ENCODE results near the gene VPS13C.

Gene VPS13C

DNA sequence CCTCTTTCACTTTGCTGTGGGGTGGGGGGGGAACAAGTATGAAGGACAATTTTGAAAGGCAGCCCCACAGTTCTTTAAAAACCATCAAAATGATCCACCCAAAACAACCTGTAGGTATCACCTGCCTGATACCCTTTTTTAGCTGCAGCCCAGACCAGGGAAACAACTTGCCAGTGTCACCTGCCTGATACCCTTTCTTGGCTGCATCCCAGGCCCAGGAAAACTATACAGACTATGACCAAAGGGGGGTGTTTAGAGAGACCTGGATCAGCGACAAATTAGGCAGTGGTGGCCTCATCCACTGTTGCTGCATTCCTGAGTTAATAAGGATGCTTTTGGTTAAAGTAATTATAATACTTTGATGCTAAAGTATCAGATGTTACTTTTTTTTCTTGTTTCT is 122.0 kb downstream of the VPS13C start:
- TF ChIP-seq CREB1 (IDR thresholded peaks at IDR 0.05; ENCODE audit: low read depth) (no peak), MAX (IDR thresholded peaks at IDR 0.05) (no peak), RAD21 (IDR thresholded peaks at IDR 0.05; ENCODE audit: low read depth) (no peak), CEBPB (IDR thresholded peaks at IDR 0.05) (no peak), TAF1 (IDR thresholded peaks at IDR 0.05; ENCODE audit: low read depth) (no peak), YY1 (IDR thresholded peaks at IDR 0.05; ENCODE audit: low read depth) (no peak), NFIC (IDR thresholded peaks at IDR 0.05) (no peak)

DNA sequence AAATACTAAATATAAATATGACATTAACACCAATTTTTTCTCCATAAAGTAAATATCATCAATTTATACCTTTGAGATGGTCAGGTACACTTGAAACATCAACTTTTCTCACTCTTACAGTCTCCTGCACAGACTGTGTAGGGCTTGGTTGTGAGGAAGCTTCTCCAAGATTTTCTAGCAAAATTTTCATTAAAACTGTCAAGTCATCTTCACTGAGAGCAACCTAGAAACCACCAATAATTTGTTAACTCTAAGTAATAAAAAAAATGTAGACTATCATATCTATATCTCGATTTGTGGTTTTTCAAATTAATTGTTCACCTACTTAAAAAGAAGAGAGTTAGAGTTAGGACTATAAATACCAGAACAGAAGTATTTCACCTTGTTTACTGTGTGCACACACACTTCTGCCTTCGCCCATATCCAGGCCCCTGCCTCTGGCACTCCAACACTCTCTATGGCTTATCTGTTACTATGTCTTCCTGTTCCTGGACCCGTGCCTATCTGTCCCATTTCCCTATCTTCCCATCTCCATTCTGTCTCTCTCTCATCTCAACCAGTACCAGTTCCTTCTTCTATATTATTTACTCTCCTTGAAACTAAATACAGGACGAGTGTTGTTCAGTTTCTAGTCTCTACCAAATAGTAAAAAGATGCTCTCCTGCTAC is 123.6 kb downstream of the VPS13C start:
- no peak for TF ChIP-seq FOXM1 (IDR thresholded peaks at IDR 0.05; ENCODE audit: borderline replicate concordance, low read depth)

- TF ChIP-seq, protein P1, sequence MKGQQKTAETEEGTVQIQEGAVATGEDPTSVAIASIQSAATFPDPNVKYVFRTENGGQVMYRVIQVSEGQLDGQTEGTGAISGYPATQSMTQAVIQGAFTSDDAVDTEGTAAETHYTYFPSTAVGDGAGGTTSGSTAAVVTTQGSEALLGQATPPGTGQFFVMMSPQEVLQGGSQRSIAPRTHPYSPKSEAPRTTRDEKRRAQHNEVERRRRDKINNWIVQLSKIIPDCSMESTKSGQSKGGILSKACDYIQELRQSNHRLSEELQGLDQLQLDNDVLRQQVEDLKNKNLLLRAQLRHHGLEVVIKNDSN (IDR thresholded peaks at IDR 0.05): no peak
- TF ChIP-seq YY1 (IDR thresholded peaks at IDR 0.05; ENCODE audit: low read depth) (no peak), TEAD4 (IDR thresholded peaks at IDR 0.05) (no peak), CREB1 (IDR thresholded peaks at IDR 0.05; ENCODE audit: low read depth) (no peak), TCF12 (IDR thresholded peaks at IDR 0.05; ENCODE audit: low read depth) (no peak), CEBPB (IDR thresholded peaks at IDR 0.05) (no peak), EGR1 (IDR thresholded peaks at IDR 0.05) (no peak), FOXM1 (IDR thresholded peaks at IDR 0.05; ENCODE audit: borderline replicate concordance, low read depth) (no peak), MAX (IDR thresholded peaks at IDR 0.05) (no peak), EP300 (IDR thresholded peaks at IDR 0.05; ENCODE audit: borderline replicate concordance) (no peak), ZBTB7A (IDR thresholded peaks at IDR 0.05; ENCODE audit: low read depth) (no peak)
- TF ChIP-seq, protein P2, sequence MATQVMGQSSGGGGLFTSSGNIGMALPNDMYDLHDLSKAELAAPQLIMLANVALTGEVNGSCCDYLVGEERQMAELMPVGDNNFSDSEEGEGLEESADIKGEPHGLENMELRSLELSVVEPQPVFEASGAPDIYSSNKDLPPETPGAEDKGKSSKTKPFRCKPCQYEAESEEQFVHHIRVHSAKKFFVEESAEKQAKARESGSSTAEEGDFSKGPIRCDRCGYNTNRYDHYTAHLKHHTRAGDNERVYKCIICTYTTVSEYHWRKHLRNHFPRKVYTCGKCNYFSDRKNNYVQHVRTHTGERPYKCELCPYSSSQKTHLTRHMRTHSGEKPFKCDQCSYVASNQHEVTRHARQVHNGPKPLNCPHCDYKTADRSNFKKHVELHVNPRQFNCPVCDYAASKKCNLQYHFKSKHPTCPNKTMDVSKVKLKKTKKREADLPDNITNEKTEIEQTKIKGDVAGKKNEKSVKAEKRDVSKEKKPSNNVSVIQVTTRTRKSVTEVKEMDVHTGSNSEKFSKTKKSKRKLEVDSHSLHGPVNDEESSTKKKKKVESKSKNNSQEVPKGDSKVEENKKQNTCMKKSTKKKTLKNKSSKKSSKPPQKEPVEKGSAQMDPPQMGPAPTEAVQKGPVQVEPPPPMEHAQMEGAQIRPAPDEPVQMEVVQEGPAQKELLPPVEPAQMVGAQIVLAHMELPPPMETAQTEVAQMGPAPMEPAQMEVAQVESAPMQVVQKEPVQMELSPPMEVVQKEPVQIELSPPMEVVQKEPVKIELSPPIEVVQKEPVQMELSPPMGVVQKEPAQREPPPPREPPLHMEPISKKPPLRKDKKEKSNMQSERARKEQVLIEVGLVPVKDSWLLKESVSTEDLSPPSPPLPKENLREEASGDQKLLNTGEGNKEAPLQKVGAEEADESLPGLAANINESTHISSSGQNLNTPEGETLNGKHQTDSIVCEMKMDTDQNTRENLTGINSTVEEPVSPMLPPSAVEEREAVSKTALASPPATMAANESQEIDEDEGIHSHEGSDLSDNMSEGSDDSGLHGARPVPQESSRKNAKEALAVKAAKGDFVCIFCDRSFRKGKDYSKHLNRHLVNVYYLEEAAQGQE (IDR thresholded peaks at IDR 0.05; ENCODE audit: low read depth): no peak
Observed at GRCh38 chr15:61935493-61935892, 124.8 kb downstream of the VPS13C start.

DNA sequence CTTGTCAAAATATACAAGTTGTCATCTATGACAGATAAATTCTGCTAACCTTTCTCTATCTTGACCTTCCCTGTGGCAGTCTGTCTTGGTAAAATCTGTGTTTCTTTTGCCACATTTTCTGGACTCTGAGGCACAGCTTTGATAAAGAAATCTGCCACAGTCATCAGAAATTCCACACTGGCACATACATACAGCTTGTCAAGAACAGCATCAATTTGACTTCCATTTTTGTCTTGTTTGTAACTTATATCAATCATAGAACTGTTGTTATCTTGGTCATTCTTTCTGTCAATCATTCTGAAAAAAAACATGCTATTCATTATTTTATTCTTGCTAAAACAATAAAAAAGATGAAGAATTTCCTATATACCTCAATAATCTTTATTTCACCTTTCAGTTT is 130.8 kb downstream of the VPS13C start:
- TF ChIP-seq TAF1 (IDR thresholded peaks at IDR 0.05; ENCODE audit: low read depth): no peak
- no peak for TF ChIP-seq NFIC (IDR thresholded peaks at IDR 0.05)
- TF ChIP-seq, protein P1 (IDR thresholded peaks at IDR 0.05): no peak
- no peak for TF ChIP-seq RAD21 (IDR thresholded peaks at IDR 0.05; ENCODE audit: low read depth)
- TF ChIP-seq CEBPB (IDR thresholded peaks at IDR 0.05): no peak
- no peak for TF ChIP-seq FOXM1 (IDR thresholded peaks at IDR 0.05; ENCODE audit: borderline replicate concordance, low read depth)
- no peak for TF ChIP-seq EP300 (IDR thresholded peaks at IDR 0.05; ENCODE audit: borderline replicate concordance)

- no peak for TF ChIP-seq MAX (IDR thresholded peaks at IDR 0.05)
- no peak for TF ChIP-seq TCF12 (IDR thresholded peaks at IDR 0.05; ENCODE audit: low read depth)
- no peak for TF ChIP-seq NFIC (IDR thresholded peaks at IDR 0.05)
- no peak for TF ChIP-seq EP300 (IDR thresholded peaks at IDR 0.05; ENCODE audit: borderline replicate concordance)
- TF ChIP-seq TAF1 (IDR thresholded peaks at IDR 0.05; ENCODE audit: low read depth): no peak
- TF ChIP-seq ZBTB7A (IDR thresholded peaks at IDR 0.05; ENCODE audit: low read depth): no peak
- TF ChIP-seq CEBPB (IDR thresholded peaks at IDR 0.05): no peak
Observed at GRCh38 chr15:61923173-61923572, 137.1 kb downstream of the VPS13C start.

DNA sequence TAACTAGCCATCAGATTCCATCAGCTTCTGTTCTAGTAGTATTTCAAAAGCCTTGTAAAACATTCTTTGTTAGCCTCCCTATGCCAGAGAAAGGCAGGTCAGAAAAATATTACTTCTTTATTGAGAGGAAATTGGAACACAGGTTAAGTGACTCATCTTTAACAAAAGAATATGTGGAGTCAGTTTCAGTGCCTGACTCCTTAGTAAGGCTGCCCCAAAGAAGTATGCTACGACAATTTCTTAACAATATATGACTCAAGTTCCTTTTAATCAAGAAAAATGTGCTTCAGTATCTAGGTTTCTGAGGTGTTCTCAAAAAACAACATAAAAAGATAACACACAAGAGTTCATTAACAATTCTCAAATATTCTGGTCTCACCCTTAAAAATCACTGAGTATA is 139.2 kb downstream of the VPS13C start:
- TF ChIP-seq FOXM1 (IDR thresholded peaks at IDR 0.05; ENCODE audit: borderline replicate concordance, low read depth): no peak
- no peak for TF ChIP-seq EP300 (IDR thresholded peaks at IDR 0.05; ENCODE audit: borderline replicate concordance)
- TF ChIP-seq YY1 (IDR thresholded peaks at IDR 0.05; ENCODE audit: low read depth): no peak
- no peak for TF ChIP-seq TAF1 (IDR thresholded peaks at IDR 0.05; ENCODE audit: low read depth)
- no peak for TF ChIP-seq CEBPB (IDR thresholded peaks at IDR 0.05)
- no peak for TF ChIP-seq TCF12 (IDR thresholded peaks at IDR 0.05; ENCODE audit: low read depth)
- no peak for TF ChIP-seq TEAD4 (IDR thresholded peaks at IDR 0.05)
- TF ChIP-seq, protein P2 (IDR thresholded peaks at IDR 0.05; ENCODE audit: low read depth): no peak
- TF ChIP-seq ZBTB7A (IDR thresholded peaks at IDR 0.05; ENCODE audit: low read depth): no peak
- TF ChIP-seq EGR1 (IDR thresholded peaks at IDR 0.05): no peak
- TF ChIP-seq, protein P1 (IDR thresholded peaks at IDR 0.05): no peak
